Liver (tissue), 9 donors: ENCODE results near the gene MFAP3L. TPM values are rescaled to one million over a fixed set of nuclear protein-coding genes. Genes with fewer than 3 reads are reported as not detected.

Experiments used
- DNase-seq: peaks from one replicate; pipeline ENCODE4 v3.0.0-alpha.2; 2017; ENCODE audit warnings: low spot score
- H3K27ac ChIP-seq, 2 donors: one replicate each; pipeline ENCODE4 v1.7.0; 2013; ENCODE audit warnings: inconsistent platforms in 2 of 2, low read length in 2 of 2, control low read depth in 1 of 2, low read depth in 1 of 2, mild to moderate bottlenecking in 1 of 2
- H3K27me3 ChIP-seq, 4 donors: one replicate each; pipeline versions ENCODE4 v1.6.1 to v1.7.0; 2013; ENCODE audit warnings: low read length in 3 of 4, inconsistent platforms in 1 of 4, mild to moderate bottlenecking in 1 of 4, moderate library complexity in 1 of 4; ENCODE audit not compliant: control insufficient read depth in 4 of 4, insufficient read depth in 4 of 4
- H3K36me3 ChIP-seq, 4 donors: one replicate each; pipeline versions ENCODE4 v1.6.1 to v1.7.0; 2013; ENCODE audit warnings: low read length in 3 of 4, mild to moderate bottlenecking in 3 of 4, low read depth in 1 of 4, moderate library complexity in 1 of 4; ENCODE audit not compliant: control insufficient read depth in 4 of 4, insufficient read depth in 3 of 4
- H3K4me1 ChIP-seq, 4 donors: one replicate each; pipeline versions ENCODE4 v1.6.1 to v1.7.0; 2013; ENCODE audit warnings: low read length in 3 of 4, mild to moderate bottlenecking in 3 of 4, moderate library complexity in 1 of 4; ENCODE audit not compliant: control insufficient read depth in 4 of 4, insufficient read depth in 4 of 4
- H3K4me3 ChIP-seq, 3 donors: one replicate each; pipeline versions ENCODE4 v1.6.1 to v1.7.0; 2013; ENCODE audit warnings: low read length in 3 of 3, control low read depth in 1 of 3, low read depth in 1 of 3, mild to moderate bottlenecking in 1 of 3
- H3K9ac ChIP-seq, 2 donors: one replicate each; pipeline ENCODE4 v1.7.0; 2013; ENCODE audit warnings: low read length in 2 of 2, mild to moderate bottlenecking in 2 of 2, moderate library complexity in 2 of 2, control low read depth in 1 of 2, low read depth in 1 of 2
- H3K9me3 ChIP-seq, 4 donors: one replicate each; pipeline versions ENCODE4 v1.6.1 to v1.7.0; 2013; ENCODE audit warnings: low read length in 3 of 4; ENCODE audit not compliant: control insufficient read depth in 4 of 4
- ATF3 ChIP-seq: IDR thresholded peaks from 2 replicates; pipeline ENCODE4 v1.6.1; 2016; ENCODE audit warnings: antibody characterized with exemption
- CTCF ChIP-seq: fragments of 150-350 bp; IDR thresholded peaks from 2 replicates; pipeline ENCODE4 v1.5.1; 2017; ENCODE audit warnings: improper control_type of control experiment, low read depth, low read length; ENCODE audit not compliant: missing input control
- EGR1 ChIP-seq, 2 donors: IDR thresholded peaks; 2 replicates each; pipeline ENCODE4 v1.6.1; 2016 to 2018; ENCODE audit warnings: antibody characterized with exemption in 2 of 2, low read depth in 2 of 2
- FOXA1 ChIP-seq: IDR thresholded peaks from 2 replicates; pipeline ENCODE4 v1.6.1; 2016; ENCODE audit warnings: antibody characterized with exemption
- FOXA2 ChIP-seq: IDR thresholded peaks from 2 replicates; pipeline ENCODE4 v1.6.1; 2016; ENCODE audit warnings: antibody characterized with exemption
- GABPA ChIP-seq, 2 donors: IDR thresholded peaks in 1 of 2; conservative IDR thresholded peaks in 1 of 2; 2 replicates each; pipeline ENCODE4 v1.6.1; 2016; ENCODE audit warnings: antibody characterized with exemption in 2 of 2, mild to moderate bottlenecking in 1 of 2, moderate library complexity in 1 of 2
- HNF4A ChIP-seq, 2 donors: conservative IDR thresholded peaks; 2 replicates each; pipeline ENCODE4 v1.6.1; 2016; ENCODE audit warnings: antibody characterized with exemption in 2 of 2, mild to moderate bottlenecking in 2 of 2
- HNF4G ChIP-seq: IDR thresholded peaks from 2 replicates; pipeline ENCODE4 v1.6.1; 2016; ENCODE audit warnings: antibody characterized with exemption
- JUND ChIP-seq, 2 donors: IDR thresholded peaks; 2 replicates each; pipeline ENCODE4 v1.6.1; 2016; ENCODE audit warnings: antibody characterized with exemption in 2 of 2
- MAX ChIP-seq: IDR thresholded peaks from 2 replicates; pipeline ENCODE4 v1.6.1; 2016; ENCODE audit warnings: antibody characterized with exemption
- NR2F2 ChIP-seq: IDR thresholded peaks from 2 replicates; pipeline ENCODE4 v1.6.1; 2016; ENCODE audit warnings: antibody characterized with exemption
- RAD21 ChIP-seq, 2 donors: IDR thresholded peaks; 2 replicates each; pipeline ENCODE4 v1.6.1; 2016; ENCODE audit warnings: antibody characterized with exemption in 2 of 2, mild to moderate bottlenecking in 2 of 2
- REST ChIP-seq: IDR thresholded peaks from 2 replicates; pipeline ENCODE4 v1.6.1; 2016; ENCODE audit warnings: antibody characterized with exemption, mild to moderate bottlenecking
- RXRA ChIP-seq, 2 donors: IDR thresholded peaks; 2 replicates each; pipeline ENCODE4 v1.6.1; 2017 to 2018; ENCODE audit warnings: antibody characterized with exemption in 2 of 2, mild to moderate bottlenecking in 1 of 2
- SP1 ChIP-seq: IDR thresholded peaks from 2 replicates; pipeline ENCODE4 v1.6.1; 2018; ENCODE audit warnings: antibody characterized with exemption, mild to moderate bottlenecking
- TAF1 ChIP-seq: conservative IDR thresholded peaks from 2 replicates; pipeline ENCODE4 v1.6.1; 2016; ENCODE audit warnings: antibody characterized with exemption, mild to moderate bottlenecking
- YY1 ChIP-seq: IDR thresholded peaks from 2 replicates; pipeline ENCODE4 v1.6.1; 2016; ENCODE audit warnings: antibody characterized with exemption, mild to moderate bottlenecking
- ZBTB33 ChIP-seq: IDR thresholded peaks from 2 replicates; pipeline ENCODE4 v1.6.1; 2016; ENCODE audit warnings: antibody characterized with exemption
- WGBS: extraction: QIAGEN DNeasy Blood & Tissue Kit; methylation state at CpG from one replicate; pipeline ENCODE4 v1.1.7; 2013; 5-methylcytosine and 5-hydroxymethylcytosine counted together
- polyA plus RNA-seq, 2 donors: library from polyadenylated mRNA; stranded (reverse) in 1 of 2; unstranded in 1 of 2; fragments of 200-250 nt in 1 of 2; fragments of >200 nt in 1 of 2; fragmentation: Nextera tagmentation in 1 of 2; extraction: Ambion mirVana in 1 of 2; gene quantifications; one replicate each; pipeline versions ENCODE4 v1.2.1 to v1.2.3, GENCODE V29; 2013 to 2015
- total RNA-seq, 2 donors: library from RNA; depleted of rRNA; stranded (reverse); fragments of >200 nt; gene quantifications; one replicate each; pipeline ENCODE4 v1.2.3, GENCODE V29; 2014
- donor health status: healthy.
- donor health status: healthy.
- donor health status: healthy.
- donor health status: healthy.
- donor health status: healthy.

Gene MFAP3L
- total and polyA plus RNA-seq, 4 donors: 16.5 to 102 (median 18.5) TPM

- TF ChIP-seq ZBTB33 (no peak), HNF4A (conservative IDR thresholded peaks at IDR 0.05) (no peak), TAF1 (no peak), SP1 (no peak), GABPA (IDR thresholded peaks at IDR 0.05 in 1 of 2, conservative IDR thresholded peaks at IDR 0.05 in 1 of 2) (no peak), EGR1 (IDR thresholded peaks at IDR 0.05; ENCODE audit: low read depth in 2 of 2) (no peak), ATF3 (no peak), HNF4G (no peak), FOXA2 (no peak), REST (no peak), NR2F2 (no peak)
- Histone ChIP-seq H3K9me3 (no peaks in the 10 kb centered on the region), H3K27me3 (no peaks in the 10 kb centered on the region), H3K27ac (no peak overlapping the region), H3K4me3 (no peak overlapping the region), H3K9ac (no peak overlapping the region), H3K4me1 (no peaks in the 10 kb centered on the region), H3K36me3 (peaks cover 0 to 3% (median under 1%) of the 10 kb centered on the region in 4 donors)
- no peak for DNase-seq
- WGBS: 83% methylated on average over 3 of the region's 3 CpGs
These were observed 25.0 kb downstream of the MFAP3L start for GRCh38 chr4:170001011-170001744.

GRCh38 chr4:169999923-170000322, 26.3 kb downstream of the MFAP3L start:
- Histone ChIP-seq H3K9ac (no peak overlapping the region), H3K4me3 (no peak overlapping the region), H3K4me1 (no peaks in the 10 kb centered on the region), H3K27me3 (no peaks in the 10 kb centered on the region), H3K9me3 (no peaks in the 10 kb centered on the region), H3K27ac (no peak overlapping the region), H3K36me3 (peaks cover 0 to 1% (median 0%) of the 10 kb centered on the region in 4 donors)
- TF ChIP-seq JUND (IDR thresholded peaks at IDR 0.05): no peak
- TF ChIP-seq RAD21 (IDR thresholded peaks at IDR 0.05): no peak
- TF ChIP-seq RXRA (IDR thresholded peaks at IDR 0.05): no peak
- TF ChIP-seq GABPA (IDR thresholded peaks at IDR 0.05 in 1 of 2, conservative IDR thresholded peaks at IDR 0.05 in 1 of 2): no peak
- no peak for TF ChIP-seq FOXA1
- no peak for TF ChIP-seq MAX
- no peak for TF ChIP-seq CTCF
- no peak for TF ChIP-seq YY1
- TF ChIP-seq TAF1: no peak
- no peak for TF ChIP-seq NR2F2
- TF ChIP-seq HNF4G: no peak
- TF ChIP-seq EGR1 (IDR thresholded peaks at IDR 0.05; ENCODE audit: low read depth in 2 of 2): no peak
- TF ChIP-seq SP1: no peak
- DNase-seq: no peak
- 79% methylated on average over 2 of the region's 2 CpGs for WGBS
